Hematopoietic multipotent progenitor cell treated with erythropoietin and hydrocortisone succinate and interleukin-3 and kit ligand, for 17 days (in vitro differentiated cells): ENCODE measurements around the gene TCEAL7.

Experiments used
- DNase-seq: peaks from one replicate; pipeline ENCODE4 v3.0.0-alpha.2; 2015; ENCODE audit warnings: low spot score

The TCEAL7 gene

GRCh38 chrX:103367502-103367901 lies 37.5 kb downstream of the TCEAL7 start:
- no peak for DNase-seq

GRCh38 chrX:103369479-103369878 lies 39.4 kb downstream of the TCEAL7 start:
- DNase-seq: no peak

- DNase-seq: no peak
Observed at GRCh38 chrX:103372886-103373285, 42.8 kb downstream of the TCEAL7 start.

- no peak for DNase-seq
Observed at GRCh38 chrX:103373581-103373980, 43.5 kb downstream of the TCEAL7 start.

GRCh38 chrX:103376118-103376978 lies 46.3 kb downstream of the TCEAL7 start, which contains the start of gene BEX3:
BEX3 (plus strand) TSS chrX:103376538; CDS start chrX:103377522, 984 bp downstream.
- no peak for DNase-seq

GRCh38 chrX:103376979-103377324 lies 46.9 kb downstream of the TCEAL7 start:
- DNase-seq: no peak

- DNase-seq: no peak
Observed at GRCh38 chrX:103378990-103379389, 49.0 kb downstream of the TCEAL7 start.
